Mucosa of descending colon (tissue), 3 donors: Measurements from ENCODE around the gene STPG4. TPM values are rescaled to one million over a fixed set of nuclear protein-coding genes. Genes with fewer than 3 reads are reported as not detected.

Experiments
- ATAC-seq: fragments of 200-7000 bp; cut with Tn5 transposase; one replicate; pipeline ENCODE4 v1.9.1; 2020; ENCODE audit warnings: mild to moderate bottlenecking, moderate library complexity
- DNase-seq, 3 donors: peaks; one replicate each; pipeline ENCODE4 v3.0.0-alpha.2; 2020
- H3K36me3 ChIP-seq: fragments of 200-600 bp; one replicate; pipeline ENCODE4 v1.8.0; 2021; ENCODE audit warnings: low read depth, mild to moderate bottlenecking
- H3K4me1 ChIP-seq: fragments of 200-600 bp; one replicate; pipeline ENCODE4 v1.8.0; 2021; ENCODE audit warnings: low read depth, mild to moderate bottlenecking
- H3K4me3 ChIP-seq: fragments of 200-600 bp; one replicate; pipeline ENCODE4 v1.8.0; 2021; ENCODE audit warnings: mild to moderate bottlenecking
- H3K9me3 ChIP-seq: fragments of 200-600 bp; one replicate; pipeline ENCODE4 v1.8.0; 2021; ENCODE audit warnings: mild to moderate bottlenecking
- intact Hi-C, 2 donors: fragments of 100-400 bp; cut with DNase I in 1 of 2; cut with micrococcal nuclease in 1 of 2; formaldehyde crosslinking; loops; one replicate each; pipeline versions ENCODE4 v1.11.0 to v1.11.1; 2022; cut with DNase I, micrococcal nuclease
- long read RNA-seq, 2 donors: library from polyadenylated mRNA; unstranded; transcript quantifications; one replicate each; pipeline ENCODE4 v2.0.0, GENCODE V29; 2019 to 2021
- total RNA-seq, 3 donors: library from RNA; stranded (reverse); fragmentation: NEBNext Ultra II Directional in 2 of 3; extraction: Animal tissue kit (Norgen Biotek cat#: 25700) in 2 of 3; gene quantifications; one replicate each; pipeline versions ENCODE4 v1.2.1 to v1.2.4, GENCODE V29; 2021 to 2023
- TF ChIP-seq, protein P1 (sequence below): fragments of 200-600 bp; IDR thresholded peaks from one replicate; pipeline ENCODE4 v1.8.0; 2022; ENCODE audit warnings: antibody characterized with exemption, mild to moderate bottlenecking
- donor health status: DM: no; HTN: no; CAD: no; lungs with moderate emphysema.
- donor health status: DM: no; HTN: no; CAD: no.
- donor health status: DM: no; HTN: yes; CAD: no.

The STPG4 gene, protein sequence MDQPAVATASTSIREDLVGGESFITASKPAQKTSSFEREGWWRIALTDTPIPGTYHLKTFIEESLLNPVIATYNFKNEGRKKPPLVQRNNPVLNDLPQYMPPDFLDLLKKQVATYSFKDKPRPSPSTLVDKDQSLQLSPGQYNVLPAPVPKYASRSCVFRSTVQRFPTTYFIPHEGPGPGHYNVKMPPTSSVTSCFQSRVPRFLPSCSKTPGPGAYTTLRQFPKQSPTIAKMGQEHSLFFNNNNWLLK
- under 1 TPM in 2 of 3 donors, not detected in 1; 0.46 to 0.63 TPM for total RNA-seq
- long read RNA-seq, donor 1, partial matches to known transcripts: 0 of 1 reads
- long read RNA-seq, donor 1, other reads (novel, unspliced or antisense): 1 of 1 reads
- long read RNA-seq, donor 2, partial matches to known transcripts: 0 of 1 reads
- long read RNA-seq, donor 2, other reads (novel, unspliced or antisense): 1 of 1 reads

DNA sequence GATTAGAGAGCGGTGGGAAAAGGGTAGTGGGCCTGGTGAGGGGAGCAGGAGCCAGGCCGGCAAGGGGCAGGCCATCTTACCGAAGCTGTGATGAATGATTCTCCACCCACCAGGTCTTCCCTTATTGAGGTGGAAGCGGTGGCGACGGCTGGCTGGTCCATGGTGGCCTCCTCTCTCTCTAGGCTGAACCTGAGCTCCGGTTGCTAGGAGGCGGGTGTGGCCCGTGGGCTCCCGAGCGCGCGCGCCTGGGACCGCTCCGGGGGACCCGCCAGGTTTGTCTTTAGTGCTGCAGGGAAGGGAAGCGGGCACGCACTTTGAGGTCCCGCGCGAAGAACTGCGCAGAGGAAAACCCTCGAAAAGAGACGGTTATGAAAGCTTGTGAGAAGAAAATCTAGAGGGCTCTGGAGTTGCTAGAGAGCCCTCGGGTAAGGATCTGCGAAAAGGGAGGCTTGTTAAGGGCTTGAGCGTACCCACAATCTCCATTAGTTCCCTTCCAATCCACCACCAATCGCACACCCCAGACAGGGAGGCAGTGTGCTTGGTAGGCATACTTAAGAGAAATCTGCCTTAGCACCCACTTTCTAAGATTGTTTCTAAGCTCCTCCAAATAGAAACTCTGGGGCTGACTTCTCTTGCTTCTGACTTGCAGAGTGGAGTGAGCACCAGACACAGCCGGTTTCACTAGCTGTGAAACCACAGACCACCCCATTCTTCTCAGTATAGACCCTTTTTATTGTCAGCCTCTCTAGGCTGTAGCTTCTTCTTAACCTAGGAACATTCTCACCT, at the start of gene STPG4:
STPG4 (minus strand) TSS at position 218 of the 786 bp plus-strand sequence; CDS start at position 161, 57 bp downstream.
- DNase-seq (no peak), ATAC-seq (no peak)
- H3K36me3 ChIP-seq: no peaks in the 10 kb centered on the region
- H3K4me3 ChIP-seq: no peak within 1 kb of the TSS
- intact Hi-C loops: no loop called here
- no peaks in the 10 kb centered on the region for H3K4me1 ChIP-seq
- TF ChIP-seq, protein P1, sequence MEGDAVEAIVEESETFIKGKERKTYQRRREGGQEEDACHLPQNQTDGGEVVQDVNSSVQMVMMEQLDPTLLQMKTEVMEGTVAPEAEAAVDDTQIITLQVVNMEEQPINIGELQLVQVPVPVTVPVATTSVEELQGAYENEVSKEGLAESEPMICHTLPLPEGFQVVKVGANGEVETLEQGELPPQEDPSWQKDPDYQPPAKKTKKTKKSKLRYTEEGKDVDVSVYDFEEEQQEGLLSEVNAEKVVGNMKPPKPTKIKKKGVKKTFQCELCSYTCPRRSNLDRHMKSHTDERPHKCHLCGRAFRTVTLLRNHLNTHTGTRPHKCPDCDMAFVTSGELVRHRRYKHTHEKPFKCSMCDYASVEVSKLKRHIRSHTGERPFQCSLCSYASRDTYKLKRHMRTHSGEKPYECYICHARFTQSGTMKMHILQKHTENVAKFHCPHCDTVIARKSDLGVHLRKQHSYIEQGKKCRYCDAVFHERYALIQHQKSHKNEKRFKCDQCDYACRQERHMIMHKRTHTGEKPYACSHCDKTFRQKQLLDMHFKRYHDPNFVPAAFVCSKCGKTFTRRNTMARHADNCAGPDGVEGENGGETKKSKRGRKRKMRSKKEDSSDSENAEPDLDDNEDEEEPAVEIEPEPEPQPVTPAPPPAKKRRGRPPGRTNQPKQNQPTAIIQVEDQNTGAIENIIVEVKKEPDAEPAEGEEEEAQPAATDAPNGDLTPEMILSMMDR: no peak
- H3K9me3 ChIP-seq: no peaks in the 10 kb centered on the region

DNA sequence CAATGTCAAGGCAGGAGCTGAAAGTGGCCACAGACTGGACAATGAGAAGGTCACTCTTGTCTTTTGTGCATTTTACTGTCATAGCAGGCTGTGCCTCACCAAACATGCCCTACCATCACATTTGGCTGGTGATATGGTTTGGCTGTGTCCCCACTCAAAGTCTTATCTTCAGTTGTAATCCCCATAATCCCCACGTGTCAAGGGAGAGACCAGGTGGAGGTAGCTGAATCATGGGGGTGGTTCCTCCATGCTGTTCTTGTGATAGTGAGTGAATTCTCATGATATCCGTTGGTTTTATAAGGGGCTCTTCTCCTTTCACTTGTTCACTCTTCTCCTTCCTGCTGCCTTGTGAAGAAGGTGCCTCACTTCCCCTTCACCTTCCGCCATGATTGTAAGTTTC, 49.6 kb upstream of the STPG4 start:
- intact Hi-C loops: no loop called here
- Histone ChIP-seq H3K9me3 (no peaks in the 10 kb centered on the region), H3K4me3 (no peak overlapping the region), H3K36me3 (no peaks in the 10 kb centered on the region), H3K4me1 (peaks cover 3% of the 10 kb centered on the region)
- TF ChIP-seq, protein P1: no peak
- no peak for DNase-seq
- no peak for ATAC-seq

DNA sequence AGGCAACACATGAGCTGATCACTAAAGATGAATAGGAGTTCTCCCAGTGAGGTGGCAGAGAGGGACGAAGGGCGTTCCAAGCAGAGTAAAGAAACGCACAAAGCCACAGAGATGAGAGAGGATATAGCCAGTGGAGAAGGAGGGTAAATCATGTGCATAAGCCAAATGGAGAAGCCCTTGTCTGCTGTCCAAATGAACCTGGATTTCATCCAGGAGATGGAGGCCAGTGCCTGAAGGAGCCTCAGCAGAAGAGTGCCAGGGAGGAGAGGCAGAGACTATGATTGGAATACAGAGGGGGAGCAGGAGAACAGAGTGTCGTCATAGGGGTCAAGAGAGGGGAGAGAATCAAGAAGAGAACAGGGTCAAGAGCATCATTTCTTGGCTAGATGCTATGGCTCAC, 48.9 kb upstream of the STPG4 start:
- ATAC-seq: no peak
- H3K4me3 ChIP-seq: no peak overlapping the region
- no peaks in the 10 kb centered on the region for H3K36me3 ChIP-seq
- intact Hi-C loops: no loop called here
- TF ChIP-seq, protein P1: no peak
- DNase-seq: no peak
- no peaks in the 10 kb centered on the region for H3K9me3 ChIP-seq
- H3K4me1 ChIP-seq: peaks cover 3% of the 10 kb centered on the region

DNA sequence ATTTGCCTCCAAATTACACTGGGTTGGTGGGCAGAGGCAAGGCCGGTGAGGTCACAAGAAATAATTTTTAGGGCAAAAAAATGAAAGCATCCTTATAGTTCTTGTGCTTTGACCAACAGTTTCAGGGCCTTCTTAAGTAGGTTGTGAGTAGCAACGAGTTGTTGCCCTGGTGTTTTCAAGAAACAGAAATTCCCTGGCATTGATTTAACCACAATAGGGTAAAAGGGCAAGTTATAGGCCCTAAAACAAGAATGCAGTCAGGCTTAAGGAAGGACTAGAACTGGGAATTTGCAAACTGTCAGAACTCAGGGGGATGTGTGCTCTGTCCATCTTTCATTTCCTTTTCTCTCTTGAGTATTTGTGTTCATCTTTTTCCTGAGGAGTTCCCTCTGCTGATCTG, 46.1 kb upstream of the STPG4 start:
- intact Hi-C loops: no loop called here
- Histone ChIP-seq H3K36me3 (no peaks in the 10 kb centered on the region), H3K4me1 (no peaks in the 10 kb centered on the region), H3K9me3 (no peaks in the 10 kb centered on the region), H3K4me3 (no peak overlapping the region)
- DNase-seq (no peak), ATAC-seq (no peak)
- TF ChIP-seq, protein P1: no peak

GRCh38 chr2:47198985-47199451, 43.9 kb upstream of the STPG4 start:
- Histone ChIP-seq H3K4me1 (no peaks in the 10 kb centered on the region), H3K9me3 (no peaks in the 10 kb centered on the region), H3K36me3 (no peaks in the 10 kb centered on the region), H3K4me3 (no peak overlapping the region)
- DNase-seq (no peak), ATAC-seq (peak; percentile 13)
- TF ChIP-seq, protein P1: no peak
- intact Hi-C loops: no loop called here
